DOHH2 (cell line): ENCODE results near the gene SSBP3.

Source experiments
- H3F3A ChIP-seq: fragments of 200-600 bp; sonication (generic), shearing (Covaris generic); 2 replicates; pipeline ENCODE4 v1.6.0; 2016; ENCODE audit warnings: antibody characterized with exemption, mild to moderate bottlenecking; ENCODE audit not compliant: control insufficient read depth, insufficient read depth
- H3K27ac ChIP-seq: fragments of 200-600 bp; sonication (generic); 2 replicates; pipeline ENCODE4 v1.5.1; 2014; ENCODE audit warnings: low read depth, mild to moderate bottlenecking, low read length, moderate library complexity
- H3K27me3 ChIP-seq: fragments of 200-600 bp; sonication (generic); 2 replicates; pipeline ENCODE4 v1.6.1; 2014; ENCODE audit warnings: mild to moderate bottlenecking, low read length, mixed read lengths; ENCODE audit not compliant: control insufficient read depth
- H3K36me3 ChIP-seq: fragments of 200-600 bp; sonication (generic); 2 replicates; pipeline ENCODE4 v1.6.1; 2014; ENCODE audit warnings: mild to moderate bottlenecking, low read length, moderate library complexity, mixed read lengths; ENCODE audit not compliant: control insufficient read depth
- H3K4me1 ChIP-seq: fragments of 200-600 bp; sonication (generic); 2 replicates; pipeline ENCODE4 v1.6.1; 2014; ENCODE audit warnings: mild to moderate bottlenecking, low read length, mixed read lengths; ENCODE audit not compliant: control insufficient read depth
- H3K4me2 ChIP-seq: fragments of 200-600 bp; sonication (generic); 2 replicates; pipeline ENCODE4 v1.6.0; 2014; ENCODE audit warnings: mild to moderate bottlenecking, low read length, moderate library complexity
- H3K4me3 ChIP-seq: fragments of 200-600 bp; sonication (generic); 2 replicates; pipeline ENCODE4 v1.5.1; 2014; ENCODE audit warnings: mild to moderate bottlenecking, low read length, mixed read lengths
- H3K79me2 ChIP-seq: fragments of 200-600 bp; sonication (generic); 2 replicates; pipeline ENCODE4 v1.6.1; 2014; ENCODE audit warnings: mild to moderate bottlenecking, low read length, mixed read lengths; ENCODE audit not compliant: control insufficient read depth
- H3K9me2 ChIP-seq: fragments of 200-600 bp; sonication (generic); replicated peaks from 2 replicates; pipeline ENCODE4 v1.6.1; 2014; ENCODE audit warnings: mild to moderate bottlenecking, low read length, mixed read lengths; ENCODE audit not compliant: control insufficient read depth
- H3K9me3 ChIP-seq: fragments of 200-600 bp; sonication (generic); 2 replicates; pipeline ENCODE4 v1.6.1; 2014; ENCODE audit warnings: antibody characterized with exemption, low read length, mixed read lengths; ENCODE audit not compliant: control insufficient read depth, insufficient read depth
- H4K20me1 ChIP-seq: fragments of 200-600 bp; sonication (generic); 2 replicates; pipeline ENCODE4 v1.6.0; 2014; ENCODE audit warnings: low read depth, mild to moderate bottlenecking, antibody characterized with exemption, low read length, moderate library complexity; ENCODE audit not compliant: control insufficient read depth, insufficient read depth
- EZH2phosphoT487 ChIP-seq: fragments of 200-600 bp; sonication (generic); IDR thresholded peaks from 2 replicates; pipeline ENCODE4 v1.6.1; 2017; ENCODE audit warnings: borderline replicate concordance, mild to moderate bottlenecking, antibody characterized with exemption, low read length, moderate library complexity, mixed read lengths
- TF ChIP-seq, protein P1 (sequence below): fragments of 200-600 bp; sonication (generic); IDR thresholded peaks from one replicate; pipeline ENCODE4 v1.5.1; 2014; ENCODE audit warnings: antibody characterized with exemption, mild to moderate bottlenecking, low read depth, low read length; ENCODE audit not compliant: poor library complexity, severe bottlenecking

SSBP3 gene

GRCh38 chr1:54371038-54371941, 34.9 kb downstream of the SSBP3 start:
- H3K4me3 ChIP-seq, result no peak overlapping the region
- no peaks in the 10 kb centered on the region for H3K9me2 ChIP-seq
- H3K4me1 ChIP-seq, result peaks cover 42% of the 10 kb centered on the region
- TF ChIP-seq EZH2phosphoT487, result no peak
- TF ChIP-seq, protein P1, sequence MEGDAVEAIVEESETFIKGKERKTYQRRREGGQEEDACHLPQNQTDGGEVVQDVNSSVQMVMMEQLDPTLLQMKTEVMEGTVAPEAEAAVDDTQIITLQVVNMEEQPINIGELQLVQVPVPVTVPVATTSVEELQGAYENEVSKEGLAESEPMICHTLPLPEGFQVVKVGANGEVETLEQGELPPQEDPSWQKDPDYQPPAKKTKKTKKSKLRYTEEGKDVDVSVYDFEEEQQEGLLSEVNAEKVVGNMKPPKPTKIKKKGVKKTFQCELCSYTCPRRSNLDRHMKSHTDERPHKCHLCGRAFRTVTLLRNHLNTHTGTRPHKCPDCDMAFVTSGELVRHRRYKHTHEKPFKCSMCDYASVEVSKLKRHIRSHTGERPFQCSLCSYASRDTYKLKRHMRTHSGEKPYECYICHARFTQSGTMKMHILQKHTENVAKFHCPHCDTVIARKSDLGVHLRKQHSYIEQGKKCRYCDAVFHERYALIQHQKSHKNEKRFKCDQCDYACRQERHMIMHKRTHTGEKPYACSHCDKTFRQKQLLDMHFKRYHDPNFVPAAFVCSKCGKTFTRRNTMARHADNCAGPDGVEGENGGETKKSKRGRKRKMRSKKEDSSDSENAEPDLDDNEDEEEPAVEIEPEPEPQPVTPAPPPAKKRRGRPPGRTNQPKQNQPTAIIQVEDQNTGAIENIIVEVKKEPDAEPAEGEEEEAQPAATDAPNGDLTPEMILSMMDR, result no peak
- no peak overlapping the region for H3K4me2 ChIP-seq
- H3F3A ChIP-seq, result no peaks in the 10 kb centered on the region
- no peaks in the 10 kb centered on the region for H3K36me3 ChIP-seq
- H3K79me2 ChIP-seq, result peaks cover 32% of the 10 kb centered on the region
- H3K27me3 ChIP-seq, result no peaks in the 10 kb centered on the region
- H3K27ac ChIP-seq, result no peak overlapping the region
- H4K20me1 ChIP-seq, result no peaks in the 10 kb centered on the region
- H3K9me3 ChIP-seq, result no peaks in the 10 kb centered on the region

DNA sequence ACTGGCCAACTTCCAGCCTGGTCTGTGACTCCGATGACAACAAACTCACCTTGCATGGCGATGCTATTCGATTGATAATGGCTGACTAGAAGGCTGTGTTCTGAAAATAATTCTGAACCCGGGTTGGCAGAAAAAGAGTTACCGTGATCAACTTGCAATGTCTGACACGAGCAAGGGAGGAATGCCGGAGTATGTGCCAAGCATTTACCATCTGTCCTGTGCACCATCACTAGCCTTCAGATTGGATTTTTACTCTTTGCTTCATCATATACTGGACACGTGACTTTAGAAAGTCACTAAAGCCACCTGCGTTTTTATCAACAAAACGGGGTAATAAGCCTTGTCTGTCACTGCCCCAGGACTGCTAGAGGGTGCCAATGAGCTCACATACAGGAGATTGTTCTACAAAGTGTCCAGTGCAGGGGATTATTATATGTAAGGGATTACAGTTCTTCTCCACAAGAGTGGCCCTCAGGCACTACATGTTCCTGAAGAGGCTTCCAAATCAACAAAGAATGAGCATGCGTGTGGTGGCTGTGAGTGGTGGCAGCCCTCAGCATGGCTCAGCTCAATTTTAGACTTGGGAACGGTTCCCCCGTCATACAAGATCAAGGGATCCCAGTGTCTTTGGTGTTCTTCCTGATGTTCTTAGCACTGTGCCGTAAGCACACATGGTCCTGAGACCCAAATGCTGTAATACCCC, 35.8 kb downstream of the SSBP3 start:
- Histone ChIP-seq H3K4me3 (no peak overlapping the region), H3K9me2 (no peaks in the 10 kb centered on the region), H3K4me2 (no peak overlapping the region), H3K9me3 (no peaks in the 10 kb centered on the region), H3K27ac (no peak overlapping the region), H3K79me2 (peaks cover 24% of the 10 kb centered on the region), H3K4me1 (peaks cover 34% of the 10 kb centered on the region), H3K27me3 (no peaks in the 10 kb centered on the region), H3K36me3 (no peaks in the 10 kb centered on the region), H4K20me1 (no peaks in the 10 kb centered on the region), H3F3A (no peaks in the 10 kb centered on the region)
- TF ChIP-seq, protein P1, result no peak

- H4K20me1 ChIP-seq, result no peaks in the 10 kb centered on the region
- H3K4me2 ChIP-seq, result no peak overlapping the region
- 0 out of 2 replicates have a peak, but pooled peaks cover 2% of the 10 kb centered on the region for H3K79me2 ChIP-seq
Observed at GRCh38 chr1:54367613-54368012, 38.6 kb downstream of the SSBP3 start.

More at GRCh38 chr1:54367613-54368012, 38.6 kb downstream of the SSBP3 start:
- no peaks in the 10 kb centered on the region for H3K27me3 ChIP-seq
- no peak overlapping the region for H3K4me3 ChIP-seq
- peaks cover 29% of the 10 kb centered on the region for H3K4me1 ChIP-seq
- TF ChIP-seq EZH2phosphoT487, result no peak
- TF ChIP-seq, protein P1, result no peak
- no peaks in the 10 kb centered on the region for H3K9me3 ChIP-seq
- no peaks in the 10 kb centered on the region for H3K9me2 ChIP-seq
- no peaks in the 10 kb centered on the region for H3K36me3 ChIP-seq
- no peak overlapping the region for H3K27ac ChIP-seq
- no peaks in the 10 kb centered on the region for H3F3A ChIP-seq
